Stomach (tissue), 9 donors: ENCODE data around the gene CLSTN2. TPM values are rescaled to one million over a fixed set of nuclear protein-coding genes. Genes with fewer than 3 reads are reported as not detected.

Source experiments
- DNase-seq, 2 donors: peaks; one replicate each; pipeline versions ENCODE4 v3.0.0 to v3.0.0-alpha.2; 2013 to 2019
- H3K27ac ChIP-seq, 5 donors: fragments of 200-600 bp in 4 of 5; sonication (generic) in 4 of 5; one replicate each; pipeline ENCODE4 v1.5.1; 2013 to 2019; ENCODE audit warnings: mild to moderate bottlenecking in 1 of 5, moderate library complexity in 1 of 5
- H3K27me3 ChIP-seq, 3 donors: fragments of 200-600 bp; sonication (generic); one replicate each; pipeline ENCODE4 v1.5.1; 2017 to 2019; ENCODE audit warnings: mixed run types in 1 of 3
- H3K36me3 ChIP-seq, 4 donors: fragments of 200-600 bp; sonication (generic); 1 replicate in 3 of 4; 2 replicates in 1 of 4; pipeline ENCODE4 v1.5.1; 2016 to 2019
- H3K4me1 ChIP-seq, 4 donors: fragments of 200-600 bp; sonication (generic); one replicate each; pipeline ENCODE4 v1.5.1; 2016 to 2019
- H3K4me3 ChIP-seq, 4 donors: fragments of 200-600 bp; sonication (generic) in 3 of 4; one replicate each; pipeline ENCODE4 v1.5.1; 2016 to 2019; ENCODE audit warnings: mild to moderate bottlenecking in 1 of 4
- H3K9me3 ChIP-seq, 4 donors: fragments of 200-600 bp; sonication (generic); one replicate each; pipeline ENCODE4 v1.5.1; 2016 to 2019
- CTCF ChIP-seq, 7 experiments: fragments of 450-650 bp in 4 of 7; fragments of 200-600 bp in 3 of 7; sonication (generic) in 3 of 7; IDR thresholded peaks; one replicate each; pipeline ENCODE4 v1.5.1; 2016 to 2019; ENCODE audit warnings: antibody characterized with exemption in 7 of 7, control low read depth in 2 of 7, mild to moderate bottlenecking in 1 of 7
- EP300 ChIP-seq: sonication (generic); formaldehyde crosslinking; IDR thresholded peaks from one replicate; pipeline ENCODE4 v1.6.1; 2017; ENCODE audit warnings: antibody characterized with exemption
- POLR2A ChIP-seq, 4 donors: fragments of 450-650 bp; IDR thresholded peaks; one replicate each; pipeline ENCODE4 v1.6.1; 2016; ENCODE audit warnings: antibody characterized with exemption in 4 of 4, control low read depth in 2 of 4, mild to moderate bottlenecking in 1 of 4, moderate library complexity in 1 of 4
- POLR2AphosphoS5 ChIP-seq, 3 donors: sonication (generic); formaldehyde crosslinking; IDR thresholded peaks; one replicate each; pipeline ENCODE4 v1.6.1; 2016; ENCODE audit warnings: antibody characterized with exemption in 3 of 3
- WGBS, 5 donors: extraction: QIAGEN DNeasy Blood & Tissue Kit in 3 of 5; methylation state at CpG; one replicate each; pipeline versions ENCODE4 v1.1.5 to v1.1.7; 2013 to 2018; 5-methylcytosine and 5-hydroxymethylcytosine counted together
- intact Hi-C: fragments of 100-400 bp; cut with DNase I; formaldehyde crosslinking; loops from one replicate; pipeline ENCODE4 v1.15.1; 2023; ENCODE audit warnings: low total_unique reads
- polyA plus RNA-seq, 3 donors: library from polyadenylated mRNA; stranded (reverse); fragments of 200-250 nt; gene quantifications; one replicate each; pipeline ENCODE4 v1.2.3, GENCODE V29; 2013
- total RNA-seq, 5 donors: library from RNA; depleted of rRNA; stranded (reverse); fragments of >200 nt; gene quantifications; one replicate each; pipeline versions ENCODE4 v1.1.0 to v1.2.3, GENCODE V29; 2014 to 2016
- donor health status: healthy with polysubstance abuse.
- donor health status: Bipolar disorder and iron deficiency.
- donor health status: healthy.

CLSTN2 gene
- total and polyA plus RNA-seq, 8 donors, result 0.10 to 5.4 (median 1.7) TPM

GRCh38 chr3:140277886-140278285, 342.9 kb downstream of the CLSTN2 start:
- H3K36me3 ChIP-seq, result no peaks in the 10 kb centered on the region
- no peaks in the 10 kb centered on the region for H3K4me1 ChIP-seq
- H3K4me3 ChIP-seq, result no peak overlapping the region
- peaks cover 0 to 10% (median 0%) of the 10 kb centered on the region in 3 donors for H3K27me3 ChIP-seq
- TF ChIP-seq POLR2AphosphoS5 (IDR thresholded peaks at IDR 0.05) (no peak), CTCF (IDR thresholded peaks at IDR 0.05) (no peak), EP300 (no peak), POLR2A (IDR thresholded peaks at IDR 0.05) (no peak)
- H3K9me3 ChIP-seq, result no peaks in the 10 kb centered on the region
- no peak for DNase-seq
- 76 to 89% (median 82%) methylated on average over 4 of the region's 4 CpGs for WGBS, 5 donors
- intact Hi-C loops, result no loop called here
- H3K27ac ChIP-seq, result no peak overlapping the region

- Histone ChIP-seq H3K9me3 (no peaks in the 10 kb centered on the region), H3K36me3 (no peaks in the 10 kb centered on the region), H3K4me3 (no peak overlapping the region), H3K27me3 (peaks cover 0 to 13% (median 0%) of the 10 kb centered on the region in 3 donors), H3K4me1 (no peaks in the 10 kb centered on the region), H3K27ac (no peak overlapping the region)
- 79 to 92% (median 87%) methylated on average over 3 of the region's 3 CpGs for WGBS, 5 donors
- intact Hi-C loops, result no loop called here
- DNase-seq, result no peak
- TF ChIP-seq EP300 (no peak), CTCF (IDR thresholded peaks at IDR 0.05) (no peak), POLR2AphosphoS5 (IDR thresholded peaks at IDR 0.05) (no peak), POLR2A (IDR thresholded peaks at IDR 0.05) (no peak)
These were observed 349.4 kb downstream of the CLSTN2 start for GRCh38 chr3:140284372-140284771.

GRCh38 chr3:140285380-140285779, 350.4 kb downstream of the CLSTN2 start:
- TF ChIP-seq CTCF (IDR thresholded peaks at IDR 0.05) (no peak), POLR2AphosphoS5 (IDR thresholded peaks at IDR 0.05) (no peak), POLR2A (IDR thresholded peaks at IDR 0.05) (no peak), EP300 (no peak)
- H3K27me3 ChIP-seq, result peaks cover 0 to 13% (median 0%) of the 10 kb centered on the region in 3 donors
- WGBS, 5 donors, result 56 to 67% (median 62%) methylated on average over 3 of the region's 3 CpGs
- no peaks in the 10 kb centered on the region for H3K36me3 ChIP-seq
- DNase-seq, result no peak
- H3K4me1 ChIP-seq, result no peaks in the 10 kb centered on the region
- H3K4me3 ChIP-seq, result no peak overlapping the region
- H3K27ac ChIP-seq, result no peak overlapping the region
- intact Hi-C loops, result no loop called here
- H3K9me3 ChIP-seq, result no peaks in the 10 kb centered on the region

GRCh38 chr3:140288595-140288994, 353.6 kb downstream of the CLSTN2 start:
- DNase-seq, result no peak
- Histone ChIP-seq H3K27ac (no peak overlapping the region), H3K4me3 (no peak overlapping the region), H3K9me3 (no peaks in the 10 kb centered on the region), H3K4me1 (no peaks in the 10 kb centered on the region), H3K36me3 (no peaks in the 10 kb centered on the region), H3K27me3 (peaks cover 0 to 7% (median 0%) of the 10 kb centered on the region in 3 donors)
- 58 to 71% (median 63%) methylated on average over 1 of the region's 1 CpG for WGBS, 5 donors
- intact Hi-C loops, result no loop called here
- TF ChIP-seq CTCF (IDR thresholded peaks at IDR 0.05) (no peak), POLR2AphosphoS5 (IDR thresholded peaks at IDR 0.05) (no peak), POLR2A (IDR thresholded peaks at IDR 0.05) (no peak), EP300 (no peak)
